GM10266 (cell line): Measurements from ENCODE around the gene ARHGAP6.

ENCODE experiments used
- DNase-seq: peaks from one replicate; pipeline ENCODE4 v3.0.0; 2012; ENCODE audit errors: extremely low spot score
- TF ChIP-seq, protein P1 (sequence below): IDR thresholded peaks from 2 replicates; pipeline ENCODE4 v1.5.1; 2012; ENCODE audit warnings: mild to moderate bottlenecking, low read depth; ENCODE audit not compliant: control insufficient read depth, insufficient read depth; ENCODE audit errors: missing control alignments

Gene ARHGAP6

GRCh38 chrX:11269996-11270395 lies 395.7 kb downstream of the ARHGAP6 start:
- DNase-seq = no peak
- TF ChIP-seq, protein P1, sequence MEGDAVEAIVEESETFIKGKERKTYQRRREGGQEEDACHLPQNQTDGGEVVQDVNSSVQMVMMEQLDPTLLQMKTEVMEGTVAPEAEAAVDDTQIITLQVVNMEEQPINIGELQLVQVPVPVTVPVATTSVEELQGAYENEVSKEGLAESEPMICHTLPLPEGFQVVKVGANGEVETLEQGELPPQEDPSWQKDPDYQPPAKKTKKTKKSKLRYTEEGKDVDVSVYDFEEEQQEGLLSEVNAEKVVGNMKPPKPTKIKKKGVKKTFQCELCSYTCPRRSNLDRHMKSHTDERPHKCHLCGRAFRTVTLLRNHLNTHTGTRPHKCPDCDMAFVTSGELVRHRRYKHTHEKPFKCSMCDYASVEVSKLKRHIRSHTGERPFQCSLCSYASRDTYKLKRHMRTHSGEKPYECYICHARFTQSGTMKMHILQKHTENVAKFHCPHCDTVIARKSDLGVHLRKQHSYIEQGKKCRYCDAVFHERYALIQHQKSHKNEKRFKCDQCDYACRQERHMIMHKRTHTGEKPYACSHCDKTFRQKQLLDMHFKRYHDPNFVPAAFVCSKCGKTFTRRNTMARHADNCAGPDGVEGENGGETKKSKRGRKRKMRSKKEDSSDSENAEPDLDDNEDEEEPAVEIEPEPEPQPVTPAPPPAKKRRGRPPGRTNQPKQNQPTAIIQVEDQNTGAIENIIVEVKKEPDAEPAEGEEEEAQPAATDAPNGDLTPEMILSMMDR = no peak

DNA sequence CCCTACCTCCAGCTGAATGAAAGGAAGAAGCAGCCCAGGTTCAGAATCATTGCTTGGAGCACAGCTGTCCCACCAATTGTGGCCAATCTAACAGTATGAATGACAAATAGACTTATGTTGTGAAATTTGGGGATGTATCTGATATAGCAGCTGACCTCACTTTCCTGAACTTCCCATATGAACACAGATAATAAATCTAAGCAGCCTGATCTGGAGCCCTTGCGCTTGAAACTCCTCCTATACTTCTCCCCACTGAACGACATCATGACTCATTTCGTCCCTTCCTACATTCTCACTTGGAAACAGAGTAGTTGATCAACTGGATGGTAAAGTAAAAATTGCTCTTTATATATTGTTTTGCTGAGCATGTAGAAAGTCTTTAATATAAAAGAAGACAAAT lies 396.7 kb downstream of the ARHGAP6 start:
- no peak for DNase-seq
- TF ChIP-seq, protein P1 = no peak

GRCh38 chrX:11267425-11267824 lies 398.3 kb downstream of the ARHGAP6 start:
- TF ChIP-seq, protein P1 = no peak
- no peak for DNase-seq

- no peak for DNase-seq
- TF ChIP-seq, protein P1 = no peak
Observed at GRCh38 chrX:11266573-11267003, 399.1 kb downstream of the ARHGAP6 start.

- TF ChIP-seq, protein P1 = no peak
- no peak for DNase-seq
Observed at GRCh38 chrX:11265352-11265751, 400.4 kb downstream of the ARHGAP6 start.

GRCh38 chrX:11264925-11265324 lies 400.8 kb downstream of the ARHGAP6 start:
- TF ChIP-seq, protein P1 = no peak
- DNase-seq = no peak

DNA sequence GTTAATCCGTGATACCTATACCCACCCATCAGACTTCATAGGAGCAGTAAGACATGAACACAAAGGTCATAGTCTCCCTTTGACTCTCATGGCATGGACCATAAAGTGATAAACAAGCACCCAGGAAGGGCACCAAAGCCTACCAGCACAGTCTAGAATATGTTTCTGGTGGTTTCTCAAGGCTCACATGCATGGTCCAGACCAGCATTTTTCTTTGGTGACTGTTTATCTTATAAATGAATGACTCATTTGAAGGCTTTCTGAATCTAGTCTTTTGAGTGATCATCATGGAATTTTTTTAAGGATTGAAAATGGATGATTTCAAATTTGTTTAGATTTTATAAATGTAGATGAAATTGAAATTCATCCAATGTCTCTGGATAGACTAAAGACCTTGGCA lies 404.5 kb downstream of the ARHGAP6 start:
- TF ChIP-seq, protein P1 = no peak
- no peak for DNase-seq
